Left ventricle myocardium inferior (tissue), 1 donor: ENCODE results near the gene ACAD8. TPM values are rescaled to one million over a fixed set of nuclear protein-coding genes. Genes with fewer than 3 reads are reported as not detected.
"Not testable (repeated sequence)": the region's sequence is repeated elsewhere in the genome, so short reads cannot be mapped to it uniquely, and the experiment has no call there.

Experiments
- DNase-seq: peaks from one replicate; pipeline ENCODE4 v3.0.0-alpha.2; 2020
- H3K27ac ChIP-seq: fragments of 200-600 bp; replicated peaks from 2 replicates; pipeline ENCODE4 v1.8.0; 2021
- H3K27me3 ChIP-seq: fragments of 200-600 bp; 2 replicates; pipeline ENCODE4 v1.8.0; 2021; ENCODE audit warnings: low read depth
- H3K36me3 ChIP-seq: fragments of 200-600 bp; 2 replicates; pipeline ENCODE4 v1.8.0; 2021
- H3K4me1 ChIP-seq: fragments of 200-600 bp; 2 replicates; pipeline ENCODE4 v1.8.0; 2021
- H3K4me3 ChIP-seq: fragments of 200-600 bp; 2 replicates; pipeline ENCODE4 v1.8.0; 2021; ENCODE audit warnings: mild to moderate bottlenecking, moderate library complexity
- H3K9me3 ChIP-seq: fragments of 200-600 bp; replicated peaks from 2 replicates; pipeline ENCODE4 v1.8.0; 2021
- intact Hi-C: fragments of 100-400 bp; cut with micrococcal nuclease; formaldehyde crosslinking; loops from one replicate; pipeline ENCODE4 v1.11.0; 2022
- total RNA-seq: library from RNA; stranded (reverse); fragmentation: NEBNext Ultra II Directional; extraction: Animal tissue kit (Norgen Biotek cat#: 25700); gene quantifications from one replicate; pipeline ENCODE4 v1.2.1, GENCODE V29; 2021
- TF ChIP-seq, protein P1 (sequence below): fragments of 200-600 bp; IDR thresholded peaks from 2 replicates; pipeline ENCODE4 v1.8.0; 2021; ENCODE audit warnings: antibody characterized with exemption, mild to moderate bottlenecking, borderline replicate concordance
- donor health status: DM: no; HTN: yes; CAD: no; lungs with severe emphysema.

ACAD8 gene
- total RNA-seq, 1 donor from 2014 or later, result 40.7 TPM

DNA sequence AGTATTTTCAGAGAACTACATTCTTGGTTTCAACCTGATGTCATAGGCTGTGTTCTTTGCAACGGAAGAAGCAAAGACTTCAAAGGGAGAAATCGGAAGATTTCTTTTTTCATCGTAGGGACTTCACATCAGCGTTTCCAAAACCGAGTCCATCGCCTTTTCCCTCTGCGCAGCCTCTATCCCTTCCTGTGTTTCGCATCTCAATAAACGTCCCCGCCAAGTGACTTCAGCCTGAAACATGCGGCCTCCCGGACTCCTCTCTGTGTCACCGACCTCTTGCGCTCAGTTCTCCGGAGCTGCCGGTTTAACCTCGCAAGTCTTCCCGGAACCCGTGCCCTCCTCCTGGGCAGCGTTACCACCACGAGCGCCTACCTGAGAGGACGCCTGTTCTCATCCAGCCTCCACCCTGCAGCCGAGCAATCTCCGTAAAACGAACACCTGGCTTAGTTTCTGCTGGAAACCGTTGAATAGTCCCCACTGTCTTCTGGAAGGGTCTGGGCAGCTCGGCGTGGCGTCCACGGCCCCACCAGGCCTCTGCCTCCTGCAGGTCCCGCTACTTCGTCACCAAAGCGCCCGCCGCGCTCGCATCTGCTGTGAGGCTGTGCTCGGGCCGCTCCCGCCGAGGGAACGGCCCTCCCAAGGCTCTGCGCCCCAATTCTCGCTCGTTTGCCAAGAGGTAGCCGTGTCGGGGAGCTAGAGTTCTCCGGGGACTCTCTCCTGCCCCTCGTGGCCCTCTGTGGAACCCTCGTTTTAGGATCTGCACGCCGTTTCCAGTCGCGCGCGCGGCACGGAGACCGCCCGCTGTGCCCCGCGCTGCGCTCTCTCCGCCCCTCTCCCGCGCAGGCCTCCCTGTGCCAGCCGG lies 22.4 kb downstream of the ACAD8 start, which contains the start of gene GLB1L3:
TSS of gene GLB1L3 (plus strand) at position 846 of the 862 bp plus-strand sequence. CDS start 362 bp downstream, outside the sequence.
- Histone ChIP-seq H3K27ac (no peak within 1 kb of the TSS), H3K27me3 (peaks cover 100% of the 10 kb centered on the region), H3K9me3 (no peaks in the 10 kb centered on the region), H3K4me3 (peak within 1 kb of the TSS; percentile 57), H3K36me3 (no peaks in the 10 kb centered on the region), H3K4me1 (peaks cover 25% of the 10 kb centered on the region)
- DNase-seq, result no peak
- TF ChIP-seq, protein P1, sequence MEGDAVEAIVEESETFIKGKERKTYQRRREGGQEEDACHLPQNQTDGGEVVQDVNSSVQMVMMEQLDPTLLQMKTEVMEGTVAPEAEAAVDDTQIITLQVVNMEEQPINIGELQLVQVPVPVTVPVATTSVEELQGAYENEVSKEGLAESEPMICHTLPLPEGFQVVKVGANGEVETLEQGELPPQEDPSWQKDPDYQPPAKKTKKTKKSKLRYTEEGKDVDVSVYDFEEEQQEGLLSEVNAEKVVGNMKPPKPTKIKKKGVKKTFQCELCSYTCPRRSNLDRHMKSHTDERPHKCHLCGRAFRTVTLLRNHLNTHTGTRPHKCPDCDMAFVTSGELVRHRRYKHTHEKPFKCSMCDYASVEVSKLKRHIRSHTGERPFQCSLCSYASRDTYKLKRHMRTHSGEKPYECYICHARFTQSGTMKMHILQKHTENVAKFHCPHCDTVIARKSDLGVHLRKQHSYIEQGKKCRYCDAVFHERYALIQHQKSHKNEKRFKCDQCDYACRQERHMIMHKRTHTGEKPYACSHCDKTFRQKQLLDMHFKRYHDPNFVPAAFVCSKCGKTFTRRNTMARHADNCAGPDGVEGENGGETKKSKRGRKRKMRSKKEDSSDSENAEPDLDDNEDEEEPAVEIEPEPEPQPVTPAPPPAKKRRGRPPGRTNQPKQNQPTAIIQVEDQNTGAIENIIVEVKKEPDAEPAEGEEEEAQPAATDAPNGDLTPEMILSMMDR, result peak; percentile 35
- intact Hi-C loops, result no loop called here

- H3K27me3 ChIP-seq, result peaks cover 96% of the 10 kb centered on the region
- no peaks in the 10 kb centered on the region for H3K36me3 ChIP-seq
- intact Hi-C loops, result no loop called here
- peaks cover 25% of the 10 kb centered on the region for H3K4me1 ChIP-seq
- peak overlapping the region; percentile 57 for H3K4me3 ChIP-seq
- TF ChIP-seq, protein P1, result no peak
- H3K27ac ChIP-seq, result no peak overlapping the region
- DNase-seq, result no peak
- no peaks in the 10 kb centered on the region for H3K9me3 ChIP-seq
Measured at GRCh38 chr11:134276396-134277182, 23.2 kb downstream of the ACAD8 start.

GRCh38 chr11:134277183-134278001 lies 24.0 kb downstream of the ACAD8 start:
- H3K4me3 ChIP-seq, result peak overlapping the region; percentile 57
- no peak overlapping the region for H3K27ac ChIP-seq
- no peaks in the 10 kb centered on the region for H3K36me3 ChIP-seq
- intact Hi-C loops, result no loop called here
- no peak for DNase-seq
- TF ChIP-seq, protein P1, result no peak
- H3K9me3 ChIP-seq, result no peaks in the 10 kb centered on the region
- H3K4me1 ChIP-seq, result peaks cover 25% of the 10 kb centered on the region
- H3K27me3 ChIP-seq, result peaks cover 92% of the 10 kb centered on the region

GRCh38 chr11:134278356-134278755 lies 25.0 kb downstream of the ACAD8 start:
- Histone ChIP-seq H3K27me3 (peaks cover 91% of the 10 kb centered on the region), H3K4me3 (no peak overlapping the region), H3K4me1 (peaks cover 25% of the 10 kb centered on the region), H3K27ac (no peak overlapping the region), H3K9me3 (no peaks in the 10 kb centered on the region), H3K36me3 (no peaks in the 10 kb centered on the region)
- intact Hi-C loops, result no loop called here
- TF ChIP-seq, protein P1, result no peak
- DNase-seq, result no peak

DNA sequence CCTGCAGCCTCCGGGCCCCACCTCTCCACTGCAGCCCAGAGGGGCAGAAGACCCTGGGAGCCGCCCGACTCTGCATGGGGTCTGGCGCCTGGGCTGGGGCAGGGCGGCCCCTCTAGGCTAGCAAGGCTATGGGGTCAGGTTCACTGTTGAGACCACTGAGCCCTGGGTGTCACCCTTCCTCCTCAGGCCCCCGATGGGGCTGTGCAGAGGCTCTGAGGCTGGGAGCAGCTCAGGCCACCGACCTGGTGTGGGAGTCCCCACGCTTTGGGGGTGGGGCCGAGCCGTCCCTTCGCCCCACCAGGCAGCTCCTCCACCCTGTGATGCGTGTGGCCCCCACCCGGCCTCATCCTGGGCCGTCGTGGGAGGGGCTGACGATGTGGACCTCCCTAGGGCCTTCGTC lies 28.3 kb downstream of the ACAD8 start:
- Histone ChIP-seq H3K4me1 (peaks cover 10% of the 10 kb centered on the region), H3K27me3 (peaks cover 65% of the 10 kb centered on the region)
- H3K27ac ChIP-seq, intact Hi-C loops, H3K36me3 ChIP-seq, DNase-seq, H3K9me3 ChIP-seq, H3K4me3 ChIP-seq: not testable (repeated sequence)
